ENCODE measurements around the gene GMPPB.
"Not testable (repeated sequence)": the region's sequence is repeated elsewhere in the genome, so short reads cannot be mapped to it uniquely, and the experiment has no call there.

GMPPB gene

GRCh38 chr3:49713336-49714105, 10.2 kb downstream of the GMPPB start:
- no peak for DNase-seq (ENCODE audit: low spot score)

GRCh38 chr3:49712631-49713317, 11.0 kb downstream of the GMPPB start:
- DNase-seq (ENCODE audit: low spot score) = no peak

- DNase-seq (ENCODE audit: low spot score) = no peak
Observed at GRCh38 chr3:49712166-49712565, 11.6 kb downstream of the GMPPB start.

- no peak for DNase-seq (ENCODE audit: low spot score)
Observed at GRCh38 chr3:49711489-49711888, 12.3 kb downstream of the GMPPB start.

GRCh38 chr3:49709852-49710251, 13.9 kb downstream of the GMPPB start:
- DNase-seq (ENCODE audit: low spot score) = no peak

GRCh38 chr3:49707113-49707480, 16.7 kb downstream of the GMPPB start:
- peak; percentile 66 for DNase-seq (ENCODE audit: low spot score)

- no peak for DNase-seq (ENCODE audit: low spot score)
Observed at GRCh38 chr3:49706456-49707112, 17.2 kb downstream of the GMPPB start.

GRCh38 chr3:49705390-49705960, 18.3 kb downstream of the GMPPB start:
- no peak for DNase-seq (ENCODE audit: low spot score)

GRCh38 chr3:49704629-49705028, 19.1 kb downstream of the GMPPB start:
- DNase-seq (ENCODE audit: low spot score) = no peak

GRCh38 chr3:49703956-49704355, 19.8 kb downstream of the GMPPB start:
- DNase-seq (ENCODE audit: low spot score) = no peak

- DNase-seq (ENCODE audit: low spot score) = peak; percentile 72
Observed at GRCh38 chr3:49703443-49703927, 20.3 kb downstream of the GMPPB start.

GRCh38 chr3:49702672-49703071, 21.1 kb downstream of the GMPPB start:
- no peak for DNase-seq (ENCODE audit: low spot score)

- no peak for DNase-seq (ENCODE audit: low spot score)
Observed at GRCh38 chr3:49701388-49702077, 22.2 kb downstream of the GMPPB start.

GRCh38 chr3:49700453-49701128, 23.2 kb downstream of the GMPPB start:
- DNase-seq (ENCODE audit: low spot score) = no peak

- DNase-seq (ENCODE audit: low spot score) = no peak
Observed at GRCh38 chr3:49700014-49700413, 23.7 kb downstream of the GMPPB start.

- DNase-seq (ENCODE audit: low spot score) = no peak
Observed at GRCh38 chr3:49699281-49699979, 24.3 kb downstream of the GMPPB start.

- not testable (repeated sequence) for DNase-seq (ENCODE audit: low spot score)
Observed at GRCh38 chr3:49695350-49696015, 28.3 kb downstream of the GMPPB start.

- DNase-seq (ENCODE audit: low spot score) = not testable (repeated sequence)
Observed at GRCh38 chr3:49694409-49695070, 29.2 kb downstream of the GMPPB start.

- DNase-seq (ENCODE audit: low spot score) = not testable (repeated sequence)
Observed at GRCh38 chr3:49691481-49691880, 32.3 kb downstream of the GMPPB start.

GRCh38 chr3:49690856-49691255, 32.9 kb downstream of the GMPPB start:
- DNase-seq (ENCODE audit: low spot score) = not testable (repeated sequence)

Data from Ammon's horn (tissue), 1 donor.